Measurements from ENCODE around the gene MACC1.
"Not testable (repeated sequence)": the region's sequence is repeated elsewhere in the genome, so short reads cannot be mapped to it uniquely, and the experiment has no call there.

MACC1 gene

DNA sequence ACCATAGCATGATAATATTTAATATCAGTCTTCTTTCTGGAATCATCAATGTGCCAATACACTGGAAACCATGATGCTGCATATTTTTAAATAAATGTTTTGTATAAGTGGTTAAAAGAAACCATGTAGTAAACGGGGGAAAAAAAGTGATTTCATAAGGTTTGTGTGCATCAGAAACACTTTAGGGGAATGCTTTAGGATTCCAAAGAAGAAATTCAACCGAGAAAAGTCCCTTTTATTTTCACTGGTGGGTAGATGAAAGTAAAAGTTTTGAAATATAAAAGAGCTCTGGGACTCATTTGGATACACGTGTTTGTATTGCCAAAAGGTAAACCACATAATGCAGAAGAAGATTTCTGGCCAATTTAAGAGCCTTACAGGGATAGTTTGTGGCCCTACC is 11.9 kb upstream of the MACC1 start:
- no peak for DNase-seq

- no peak for DNase-seq
These were observed 11.5 kb upstream of the MACC1 start for GRCh38 chr7:20228654-20229053.

GRCh38 chr7:20227291-20227795 is 10.2 kb upstream of the MACC1 start:
- DNase-seq: no peak

GRCh38 chr7:20226860-20227259 is 9.7 kb upstream of the MACC1 start:
- no peak for DNase-seq

DNA sequence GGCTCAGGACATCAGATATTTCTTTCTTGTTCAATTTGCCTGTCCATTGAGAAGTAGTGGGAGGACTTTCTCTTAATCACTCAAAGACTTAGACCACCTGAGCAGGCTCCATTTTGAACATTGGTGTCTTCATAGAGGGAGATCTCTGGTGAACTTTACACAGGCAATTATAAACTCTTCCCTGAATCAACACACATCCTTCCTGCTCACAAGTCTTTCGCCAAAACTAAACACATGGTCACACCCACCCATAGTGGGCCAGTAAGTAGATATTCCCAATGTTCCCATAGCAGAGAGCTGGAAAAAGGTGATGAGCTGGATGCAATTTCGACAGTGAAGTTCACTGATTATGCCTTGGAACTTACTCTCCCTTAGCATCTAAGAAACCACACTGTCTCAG is 8.2 kb upstream of the MACC1 start:
- no peak for DNase-seq

- no peak for DNase-seq
These were observed 6.8 kb upstream of the MACC1 start for GRCh38 chr7:20224025-20224424.

GRCh38 chr7:20223356-20223755 is 6.2 kb upstream of the MACC1 start:
- DNase-seq: no peak

GRCh38 chr7:20222219-20222828 is 5.1 kb upstream of the MACC1 start:
- DNase-seq: no peak

GRCh38 chr7:20220921-20221547 is 3.9 kb upstream of the MACC1 start:
- no peak for DNase-seq

DNA sequence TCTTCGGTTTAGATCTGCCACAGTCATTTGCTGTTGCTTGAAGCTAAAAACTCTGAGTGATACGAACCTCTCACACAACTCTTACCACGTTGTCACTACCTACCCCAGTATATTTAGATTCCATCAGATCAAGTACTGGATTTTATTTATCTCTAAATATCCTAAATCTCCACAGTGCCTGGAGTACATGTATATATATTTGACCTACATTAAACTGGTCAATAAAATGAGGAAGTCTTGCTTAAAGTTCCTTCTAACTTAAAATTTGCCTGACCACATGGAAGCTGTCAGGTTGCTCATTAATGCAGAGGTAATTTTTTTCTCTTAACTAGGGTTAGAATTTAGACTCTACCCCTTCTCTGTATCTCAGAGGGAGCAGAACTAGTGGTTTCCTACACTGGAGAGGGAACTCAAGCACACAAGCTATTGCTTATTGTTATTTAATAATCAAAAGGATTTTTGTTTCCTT is 3.1 kb upstream of the MACC1 start:
- no peak for DNase-seq

GRCh38 chr7:20219446-20220292 is 2.5 kb upstream of the MACC1 start:
- no peak for DNase-seq

DNA sequence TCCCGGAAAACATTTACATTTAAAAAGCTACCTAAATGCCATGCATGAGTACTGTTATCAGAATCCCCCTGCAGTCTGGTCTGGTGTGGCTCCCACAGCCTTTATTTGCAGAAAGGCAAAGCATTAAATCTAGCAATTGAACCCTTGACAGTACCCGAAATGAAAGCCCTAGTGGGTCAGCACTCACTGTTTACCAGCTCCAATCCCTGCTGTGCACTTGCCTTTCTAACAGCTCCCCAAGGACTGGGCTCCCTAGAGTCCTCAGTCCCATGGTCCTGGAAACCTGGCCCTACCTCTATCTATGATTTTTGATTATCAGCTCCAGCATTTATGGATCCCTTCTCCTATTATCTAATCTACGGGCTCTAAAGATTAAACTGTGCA is 1.9 kb upstream of the MACC1 start:
- DNase-seq: no peak

DNA sequence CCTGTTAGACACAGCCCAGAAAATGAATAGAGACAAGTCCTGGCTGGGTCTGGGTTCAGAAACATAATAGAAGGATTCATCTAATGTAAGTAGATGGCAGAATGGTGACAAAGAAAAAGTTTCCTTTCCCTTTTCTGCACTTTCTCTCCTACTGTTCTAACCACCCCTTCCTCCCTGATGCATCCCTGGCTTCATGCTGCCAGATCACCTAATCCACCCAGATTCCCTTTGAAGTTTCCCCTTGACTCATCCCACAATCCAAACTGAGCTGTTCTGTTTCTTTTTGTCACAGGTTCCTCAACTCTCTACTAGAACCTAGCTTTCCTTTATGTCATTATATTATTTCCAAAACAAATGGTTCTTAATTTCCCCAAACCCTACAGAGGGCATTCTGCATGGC is 1.1 kb upstream of the MACC1 start:
- DNase-seq: no peak

GRCh38 chr7:20216406-20217036 is 663 bp downstream of the MACC1 start:
- no peak for DNase-seq

- no peak for DNase-seq
These were observed 2.1 kb downstream of the MACC1 start for GRCh38 chr7:20214921-20215669.

- DNase-seq: no peak
These were observed 3.1 kb downstream of the MACC1 start for GRCh38 chr7:20214132-20214531.

GRCh38 chr7:20213378-20213777 is 3.8 kb downstream of the MACC1 start:
- DNase-seq: no peak

GRCh38 chr7:20211376-20211775 is 5.8 kb downstream of the MACC1 start:
- DNase-seq: no peak

DNA sequence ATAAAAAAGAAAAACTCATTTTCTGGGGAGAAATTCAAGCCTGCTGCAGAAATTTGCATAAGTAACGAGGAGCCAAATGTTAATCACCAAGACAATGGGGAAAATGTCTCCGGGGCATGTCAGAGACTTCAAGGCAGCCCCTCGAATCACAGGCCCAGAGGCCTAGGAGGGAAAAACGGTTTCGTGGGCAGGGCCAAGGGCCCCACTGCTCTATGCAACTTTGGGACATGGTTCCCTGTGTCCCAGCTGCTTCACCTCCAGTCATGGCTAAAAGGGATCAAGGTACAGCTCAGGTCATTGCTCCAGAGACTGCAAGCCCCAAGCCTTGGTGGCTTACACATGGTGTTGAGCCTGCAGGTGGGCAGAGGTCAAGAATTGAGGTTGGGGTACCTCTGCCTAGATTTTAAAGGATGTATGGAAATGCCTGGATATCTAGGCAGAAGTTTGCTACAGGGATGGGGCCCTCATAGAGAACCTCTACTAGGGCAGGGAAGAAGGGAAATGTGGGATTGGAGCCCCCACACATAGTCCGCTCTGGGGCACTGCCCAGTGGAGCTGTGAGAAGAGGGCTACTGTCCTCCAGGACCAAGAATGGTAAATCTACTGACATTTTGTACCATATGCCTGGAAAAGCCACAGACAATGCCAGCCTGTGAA is 8.4 kb downstream of the MACC1 start:
- DNase-seq: no peak

DNA sequence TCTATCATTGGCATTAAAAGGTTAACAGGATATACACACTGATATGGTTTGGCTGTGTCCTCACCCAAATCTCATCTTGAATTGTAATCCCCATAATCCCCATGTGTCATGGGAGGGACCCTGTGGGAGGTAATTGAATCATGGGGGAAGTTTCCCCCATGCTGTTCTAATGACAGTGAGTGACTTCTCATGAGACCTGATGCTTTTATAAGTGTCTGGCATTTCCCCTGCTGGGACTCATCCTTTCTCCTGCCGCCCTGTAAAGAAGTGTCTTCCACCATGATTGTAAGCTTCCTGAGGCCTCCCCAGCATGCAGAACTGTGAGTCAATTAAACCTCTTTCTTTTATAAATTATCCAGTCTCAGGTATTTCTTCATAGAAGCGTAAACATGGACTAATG is 9.4 kb downstream of the MACC1 start:
- DNase-seq: not testable (repeated sequence)

DNA sequence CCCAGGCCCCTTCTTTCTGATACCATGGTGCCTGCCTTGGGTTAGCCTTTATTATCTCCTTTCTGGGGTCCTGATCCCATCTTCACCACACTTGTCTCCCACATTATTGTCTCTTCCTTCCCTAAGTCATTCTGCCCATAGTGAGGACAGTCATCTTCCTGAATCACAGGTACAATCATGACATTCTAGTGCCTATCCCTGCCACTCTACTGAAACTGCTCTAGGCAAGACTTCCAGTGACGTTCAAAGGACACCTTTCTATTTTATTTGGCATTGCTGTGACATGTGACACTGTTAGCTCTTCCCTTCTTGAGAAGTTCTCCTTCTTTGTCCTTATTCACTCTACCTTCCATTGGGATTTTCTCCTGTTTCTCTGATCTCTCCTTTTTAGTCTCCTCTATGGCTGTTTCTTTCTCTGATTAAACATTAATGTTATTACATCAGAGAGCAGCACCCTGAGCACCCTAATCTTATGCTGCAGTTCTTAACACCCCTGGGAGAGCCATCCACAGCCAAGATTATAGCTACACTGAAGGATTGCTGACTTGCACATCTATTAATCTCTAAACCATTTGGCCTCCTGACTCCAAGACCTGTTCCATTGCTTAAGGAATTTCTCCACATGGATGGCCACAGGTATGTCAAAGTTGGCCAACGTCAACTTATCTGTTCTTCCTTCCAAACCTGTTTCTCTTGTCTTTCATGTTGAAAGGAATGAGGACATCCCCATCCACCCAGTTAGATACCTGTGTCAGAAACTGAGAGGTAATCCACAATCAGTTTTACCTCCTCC is 10.9 kb downstream of the MACC1 start:
- no peak for DNase-seq
